Measurements from ENCODE around the gene LRFN5.

DNA sequence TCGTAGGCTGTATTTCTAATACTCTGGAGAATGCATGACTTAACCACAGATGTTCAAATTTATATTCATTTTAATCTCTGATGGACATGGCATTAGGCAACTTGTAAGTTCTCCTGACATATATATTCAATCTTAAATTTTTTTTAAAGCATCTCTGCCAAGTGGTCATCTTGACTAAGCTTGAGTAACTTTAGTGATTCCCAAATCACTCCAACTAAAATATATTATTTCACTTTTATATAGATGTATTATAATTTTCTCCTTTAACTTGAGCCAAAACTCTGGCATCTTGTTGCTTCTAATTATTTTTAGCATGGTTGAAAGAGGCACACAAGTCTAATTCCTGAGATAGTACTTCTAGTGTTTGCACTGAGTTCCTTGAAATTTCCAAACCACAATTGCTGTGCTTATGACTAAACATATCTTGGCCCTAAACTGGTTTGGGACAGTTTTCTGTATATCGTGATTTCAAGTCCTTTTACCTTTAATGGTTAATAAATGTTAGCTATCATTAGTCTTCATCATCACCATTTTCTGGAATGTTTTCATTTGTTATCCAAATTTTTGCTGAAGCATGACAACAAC, 8.4 kb downstream of the LRFN5 start:
- TF ChIP-seq, protein P1, sequence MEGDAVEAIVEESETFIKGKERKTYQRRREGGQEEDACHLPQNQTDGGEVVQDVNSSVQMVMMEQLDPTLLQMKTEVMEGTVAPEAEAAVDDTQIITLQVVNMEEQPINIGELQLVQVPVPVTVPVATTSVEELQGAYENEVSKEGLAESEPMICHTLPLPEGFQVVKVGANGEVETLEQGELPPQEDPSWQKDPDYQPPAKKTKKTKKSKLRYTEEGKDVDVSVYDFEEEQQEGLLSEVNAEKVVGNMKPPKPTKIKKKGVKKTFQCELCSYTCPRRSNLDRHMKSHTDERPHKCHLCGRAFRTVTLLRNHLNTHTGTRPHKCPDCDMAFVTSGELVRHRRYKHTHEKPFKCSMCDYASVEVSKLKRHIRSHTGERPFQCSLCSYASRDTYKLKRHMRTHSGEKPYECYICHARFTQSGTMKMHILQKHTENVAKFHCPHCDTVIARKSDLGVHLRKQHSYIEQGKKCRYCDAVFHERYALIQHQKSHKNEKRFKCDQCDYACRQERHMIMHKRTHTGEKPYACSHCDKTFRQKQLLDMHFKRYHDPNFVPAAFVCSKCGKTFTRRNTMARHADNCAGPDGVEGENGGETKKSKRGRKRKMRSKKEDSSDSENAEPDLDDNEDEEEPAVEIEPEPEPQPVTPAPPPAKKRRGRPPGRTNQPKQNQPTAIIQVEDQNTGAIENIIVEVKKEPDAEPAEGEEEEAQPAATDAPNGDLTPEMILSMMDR (IDR thresholded peaks at IDR 0.05; ENCODE audit: low read depth, low read length) = no peak
- no peak for TF ChIP-seq POLR2A (IDR thresholded peaks at IDR 0.05; ENCODE audit: extremely low read depth, insufficient read length)
- TF ChIP-seq MYC (IDR thresholded peaks at IDR 0.05; ENCODE audit: low read depth, low read length) = no peak
- TF ChIP-seq, protein P2, sequence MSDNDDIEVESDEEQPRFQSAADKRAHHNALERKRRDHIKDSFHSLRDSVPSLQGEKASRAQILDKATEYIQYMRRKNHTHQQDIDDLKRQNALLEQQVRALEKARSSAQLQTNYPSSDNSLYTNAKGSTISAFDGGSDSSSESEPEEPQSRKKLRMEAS (IDR thresholded peaks at IDR 0.05; ENCODE audit: low read depth, low read length) = no peak
